Spleen (tissue), 7 donors: ENCODE data around the gene DNAJC10.

Experiments
- CTCF ChIP-seq, 11 experiments: fragments of 200-600 bp in 7 of 11; fragments of 450-650 bp in 4 of 11; sonication (generic) in 4 of 11; IDR thresholded peaks in 8 of 11; conservative IDR thresholded peaks in 3 of 11; 1 replicate in 7 of 11; 2 replicates in 4 of 11; pipeline versions ENCODE4 v1.4.0 to v1.8.0; 2016 to 2021; ENCODE audit warnings: antibody characterized with exemption in 11 of 11, inconsistent platforms in 4 of 11, mild to moderate bottlenecking in 1 of 11
- POLR2AphosphoS5 ChIP-seq, 3 donors: sonication (generic); formaldehyde crosslinking; IDR thresholded peaks; one replicate each; pipeline ENCODE4 v1.5.1; 2017; ENCODE audit warnings: antibody characterized with exemption in 3 of 3
- donor health status: DM: no; HTN: no; CAD: no; lungs with moderate emphysema.
- donor health status: DM: no; HTN: no; CAD: no.
- donor health status: DM: no; HTN: no; CAD: no.

- TF ChIP-seq CTCF (IDR thresholded peaks at IDR 0.05 in 8 of 11, conservative IDR thresholded peaks at IDR 0.05 in 3 of 11), result no peak
- TF ChIP-seq POLR2AphosphoS5 (IDR thresholded peaks at IDR 0.05), result no peak
These were observed 50.6 kb downstream of the DNAJC10 start for GRCh38 chr2:182766626-182767025.
